Esophagus (tissue), 2 donors: ENCODE data around the gene PKN3. TPM values are rescaled to one million over a fixed set of nuclear protein-coding genes. Genes with fewer than 3 reads are reported as not detected.
"Not testable (repeated sequence)": the region's sequence is repeated elsewhere in the genome, so short reads cannot be mapped to it uniquely, and the experiment has no call there.

Experiments
- H3K27ac ChIP-seq, 2 donors: one replicate each; pipeline ENCODE4 v1.5.1; 2013; ENCODE audit warnings: low read depth in 2 of 2, mild to moderate bottlenecking in 2 of 2, inconsistent platforms in 1 of 2, low read length in 1 of 2, moderate library complexity in 1 of 2
- H3K27me3 ChIP-seq, 2 donors: one replicate each; pipeline ENCODE4 v1.6.1; 2013; ENCODE audit warnings: low read length in 2 of 2, control low read depth in 1 of 2, mild to moderate bottlenecking in 1 of 2; ENCODE audit not compliant: insufficient read depth in 2 of 2, control insufficient read depth in 1 of 2
- H3K36me3 ChIP-seq, 2 donors: one replicate each; pipeline ENCODE4 v1.6.1; 2013; ENCODE audit warnings: low read length in 1 of 2; ENCODE audit not compliant: control insufficient read depth in 2 of 2, insufficient read depth in 2 of 2
- H3K4me1 ChIP-seq, 2 donors: one replicate each; pipeline ENCODE4 v1.6.1; 2013; ENCODE audit warnings: low read length in 1 of 2; ENCODE audit not compliant: control insufficient read depth in 2 of 2, insufficient read depth in 2 of 2
- H3K4me3 ChIP-seq, 2 donors: one replicate each; pipeline ENCODE4 v1.5.1; 2013; ENCODE audit warnings: low read length in 2 of 2, mild to moderate bottlenecking in 2 of 2, low read depth in 1 of 2, moderate library complexity in 1 of 2
- H3K9me3 ChIP-seq, 2 donors: one replicate each; pipeline ENCODE4 v1.6.1; 2013; ENCODE audit warnings: mild to moderate bottlenecking in 2 of 2, low read depth in 1 of 2, low read length in 1 of 2, moderate library complexity in 1 of 2; ENCODE audit not compliant: control insufficient read depth in 2 of 2, insufficient read depth in 1 of 2
- WGBS, 2 donors: extraction: QIAGEN DNeasy Blood & Tissue Kit; methylation state at CpG; one replicate each; pipeline ENCODE4 v1.1.7; 2013; 5-methylcytosine and 5-hydroxymethylcytosine counted together
- polyA plus RNA-seq, 2 donors: library from polyadenylated mRNA; stranded (reverse); fragments of 200-250 nt; gene quantifications; one replicate each; pipeline ENCODE4 v1.2.3, GENCODE V29; 2013
- donor health status: healthy with polysubstance abuse.
- donor health status: Bipolar disorder and iron deficiency.

The PKN3 gene
- polyA plus RNA-seq, 2 donors = 3.5 to 4.3 TPM

GRCh38 chr9:128689820-128690683, 12.3 kb upstream of the PKN3 start:
- peak overlapping the region; percentile 80 to 99 for H3K27ac ChIP-seq
- peaks cover 2 to 11% of the 10 kb centered on the region in 2 donors for H3K4me1 ChIP-seq
- WGBS, 2 donors = 0 to 1% methylated on average over 55 to 83 of the region's 83 CpGs
- no peaks in the 10 kb centered on the region for H3K9me3 ChIP-seq
- H3K27me3 ChIP-seq = no peaks in the 10 kb centered on the region
- H3K4me3 ChIP-seq = peak overlapping the region; percentile 86 to 91
- peaks cover 4 to 5% of the 10 kb centered on the region in 2 donors for H3K36me3 ChIP-seq

DNA sequence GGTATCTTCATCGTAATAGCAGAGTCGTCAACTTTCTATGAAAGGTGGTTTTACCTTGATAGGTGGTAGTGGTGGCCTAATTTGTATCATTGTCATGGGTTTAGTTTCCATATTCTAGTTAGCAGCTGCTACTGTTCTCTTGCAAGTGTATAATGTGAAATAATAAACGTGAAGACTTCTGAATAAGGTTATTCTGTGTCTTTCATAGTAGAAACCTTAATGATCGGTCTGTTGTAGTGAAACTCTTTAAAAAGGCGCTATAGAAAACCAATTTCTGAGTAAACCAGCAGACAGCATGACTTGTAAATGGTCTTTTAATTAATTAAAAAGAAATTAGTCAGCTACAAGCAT, 11.6 kb upstream of the PKN3 start:
- Histone ChIP-seq H3K9me3 (no peaks in the 10 kb centered on the region), H3K4me1 (peaks cover 2 to 6% of the 10 kb centered on the region in 2 donors), H3K27me3 (no peaks in the 10 kb centered on the region), H3K27ac (peak overlapping the region; percentile 80 to 99), H3K36me3 (peaks cover 4 to 5% of the 10 kb centered on the region in 2 donors), H3K4me3 (peak overlapping the region; percentile 86 to 91)
- WGBS, 2 donors = 5 to 6% methylated on average over 5 of the region's 5 CpGs

DNA sequence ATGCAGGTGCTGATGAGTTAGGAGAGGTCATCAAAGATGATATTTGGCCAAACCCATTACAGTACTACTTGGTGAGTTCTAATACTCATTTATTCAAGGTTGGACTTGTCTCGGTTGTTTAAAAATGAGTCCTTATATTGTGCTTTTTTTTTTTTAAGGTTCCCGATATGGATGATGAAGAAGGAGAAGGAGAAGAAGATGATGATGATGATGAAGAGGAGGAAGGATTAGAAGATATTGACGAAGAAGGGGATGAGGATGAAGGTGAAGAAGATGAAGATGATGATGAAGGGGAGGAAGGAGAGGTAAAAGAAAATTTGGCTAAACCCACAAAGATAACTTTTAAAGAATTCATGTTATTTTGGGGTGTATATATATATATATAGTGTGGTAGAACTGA, 8.6 kb upstream of the PKN3 start:
- H3K27ac ChIP-seq, H3K4me3 ChIP-seq, H3K4me1 ChIP-seq, H3K36me3 ChIP-seq, H3K27me3 ChIP-seq, H3K9me3 ChIP-seq: not testable (repeated sequence)
- 80 to 83% methylated on average over 3 of the region's 3 CpGs for WGBS, 2 donors

- H3K27me3 ChIP-seq = no peaks in the 10 kb centered on the region
- no peak overlapping the region for H3K4me3 ChIP-seq
- no peaks in the 10 kb centered on the region for H3K9me3 ChIP-seq
- H3K4me1 ChIP-seq = no peaks in the 10 kb centered on the region
- H3K27ac ChIP-seq = no peak overlapping the region
- peaks cover 5 to 7% of the 10 kb centered on the region in 2 donors for H3K36me3 ChIP-seq
- 65% methylated on average over 6 of the region's 6 CpGs for WGBS, 2 donors
Observed at GRCh38 chr9:128694344-128694743, 8.0 kb upstream of the PKN3 start.

GRCh38 chr9:128696923-128697707, 5.2 kb upstream of the PKN3 start:
- no peak overlapping the region for H3K27ac ChIP-seq
- no peaks in the 10 kb centered on the region for H3K4me1 ChIP-seq
- WGBS, 2 donors = 72 to 76% methylated on average over 8 of the region's 8 CpGs
- H3K36me3 ChIP-seq = peaks cover 3 to 4% of the 10 kb centered on the region in 2 donors
- H3K9me3 ChIP-seq = no peaks in the 10 kb centered on the region
- H3K27me3 ChIP-seq = no peaks in the 10 kb centered on the region
- H3K4me3 ChIP-seq = no peak overlapping the region

- not testable (repeated sequence) for H3K27me3 ChIP-seq, H3K36me3 ChIP-seq, H3K9me3 ChIP-seq, H3K4me1 ChIP-seq, H3K4me3 ChIP-seq, H3K27ac ChIP-seq
- WGBS, 2 donors = 90 to 94% methylated on average over 28 to 30 of the region's 30 CpGs
Observed at GRCh38 chr9:128699096-128699795, 3.1 kb upstream of the PKN3 start.

DNA sequence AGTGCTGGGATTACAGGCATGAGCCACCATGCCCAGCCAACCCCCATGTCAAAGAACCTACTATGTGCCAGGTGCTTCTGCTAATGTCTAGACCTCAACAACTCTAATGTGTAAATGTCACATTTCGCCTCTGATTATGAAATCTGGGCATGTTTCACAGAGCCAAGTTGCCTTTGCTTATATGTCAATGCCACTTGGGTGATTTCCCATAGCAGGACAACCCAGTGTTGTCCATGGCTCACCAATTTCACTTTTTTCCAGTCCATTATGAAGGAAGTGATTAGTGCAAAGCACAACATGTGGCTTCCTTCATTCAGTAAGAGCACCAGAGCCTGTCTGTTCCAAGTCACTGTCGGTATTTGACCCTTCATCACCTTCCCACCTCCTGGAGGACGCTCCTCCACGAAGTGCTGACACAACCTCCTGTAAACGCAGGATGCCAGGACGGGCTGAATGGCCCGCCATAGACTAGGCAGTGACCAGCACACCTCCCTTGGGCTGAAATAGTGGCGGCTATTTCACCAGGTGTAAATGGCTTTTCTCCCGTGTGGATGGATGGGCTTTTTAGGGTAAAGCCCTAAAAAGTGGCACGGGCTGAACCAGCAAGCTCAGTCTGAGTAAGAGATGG, 962 bp upstream of the PKN3 start:
- Histone ChIP-seq H3K27me3 (no peaks in the 10 kb centered on the region), H3K4me1 (no peaks in the 10 kb centered on the region), H3K36me3 (no peaks in the 10 kb centered on the region), H3K4me3 (no peak overlapping the region), H3K9me3 (no peaks in the 10 kb centered on the region), H3K27ac (no peak overlapping the region)
- 65 to 69% methylated on average over 10 of the region's 10 CpGs for WGBS, 2 donors

- H3K9me3 ChIP-seq = no peaks in the 10 kb centered on the region
- H3K4me1 ChIP-seq = peaks cover 0 to 2% of the 10 kb centered on the region in 2 donors
- H3K27me3 ChIP-seq = no peaks in the 10 kb centered on the region
- 6% methylated on average over 42 to 55 of the region's 55 CpGs for WGBS, 2 donors
- peak overlapping the region; percentile 50 to 66 for H3K27ac ChIP-seq
- peak overlapping the region; percentile 68 to 69 for H3K4me3 ChIP-seq
- H3K36me3 ChIP-seq = no peaks in the 10 kb centered on the region
Observed at GRCh38 chr9:128702949-128703615, 779 bp downstream of the PKN3 start.
